NCI-H748 (cell line): ENCODE results near the gene IDH3B.
A peak's percentile ranks its signal among the peaks of the same experiment; 100 is the strongest.
"Not testable (repeated sequence)": the region's sequence is repeated elsewhere in the genome, so short reads cannot be mapped to it uniquely, and the experiment has no call there.

Experiments used
- DNase-seq: peaks from one replicate; lab custom pipeline; 2025; ENCODE audit not compliant: unreplicated experiment; lab: John Stamatoyannopoulos, UW

Gene IDH3B

DNA sequence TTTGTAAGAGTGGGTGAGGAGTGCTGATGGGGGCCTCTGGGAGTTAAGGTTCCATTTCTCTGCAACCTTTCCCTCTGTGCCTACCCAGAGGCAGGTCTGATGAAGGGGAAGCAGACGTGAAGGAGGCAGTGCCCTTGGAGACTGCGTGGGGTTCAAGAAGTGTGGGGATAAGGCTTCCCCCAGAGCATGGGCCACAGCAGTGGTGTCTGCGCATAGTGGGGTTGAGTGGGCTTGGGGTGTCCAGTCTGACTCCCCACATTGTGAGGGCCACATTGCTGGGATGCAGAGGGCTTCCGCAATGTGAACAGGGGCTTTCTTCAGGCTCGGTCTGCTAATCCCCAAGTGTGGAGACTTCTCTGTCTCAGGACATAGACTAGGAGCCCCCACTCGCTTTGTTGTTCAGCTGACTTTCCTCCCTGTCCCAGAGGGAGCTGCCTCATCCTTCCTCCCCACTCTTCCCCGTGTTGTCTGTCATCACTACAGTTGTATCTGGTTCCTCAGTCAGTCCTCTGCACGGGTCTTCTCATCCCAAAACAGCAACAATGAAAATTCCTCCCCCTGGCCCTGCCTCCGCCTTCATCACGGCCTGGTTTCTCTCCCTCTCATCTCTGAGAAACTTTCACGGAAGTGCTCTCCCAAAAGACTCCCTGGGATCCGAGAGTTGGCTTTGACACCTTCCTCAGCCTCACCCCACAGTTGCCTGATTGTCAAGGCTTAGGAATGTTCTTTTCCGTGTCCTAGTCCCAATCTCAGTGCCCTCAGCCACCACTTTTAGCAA, 31.4 kb upstream of the IDH3B start:
- DNase-seq = no peak

DNA sequence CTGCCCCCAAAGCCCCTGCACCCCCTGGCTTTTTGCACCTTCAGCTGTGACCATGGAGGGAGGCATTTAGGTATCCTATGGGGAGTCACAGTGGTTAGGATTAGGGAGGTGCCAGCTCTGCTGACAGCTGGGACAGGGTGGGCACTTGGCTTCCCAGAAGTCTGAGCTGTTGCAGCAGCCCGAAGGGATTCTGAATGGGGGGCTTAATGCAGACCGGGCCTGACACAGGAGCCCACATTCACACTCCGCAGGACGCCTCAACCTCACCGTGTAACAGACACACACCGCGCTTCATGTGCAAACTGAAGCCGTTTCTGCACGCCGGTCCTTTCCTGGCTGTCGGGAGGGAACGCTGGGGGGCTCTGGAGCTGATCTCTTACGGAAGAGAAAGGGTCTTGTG, 30.5 kb upstream of the IDH3B start:
- no peak for DNase-seq

DNA sequence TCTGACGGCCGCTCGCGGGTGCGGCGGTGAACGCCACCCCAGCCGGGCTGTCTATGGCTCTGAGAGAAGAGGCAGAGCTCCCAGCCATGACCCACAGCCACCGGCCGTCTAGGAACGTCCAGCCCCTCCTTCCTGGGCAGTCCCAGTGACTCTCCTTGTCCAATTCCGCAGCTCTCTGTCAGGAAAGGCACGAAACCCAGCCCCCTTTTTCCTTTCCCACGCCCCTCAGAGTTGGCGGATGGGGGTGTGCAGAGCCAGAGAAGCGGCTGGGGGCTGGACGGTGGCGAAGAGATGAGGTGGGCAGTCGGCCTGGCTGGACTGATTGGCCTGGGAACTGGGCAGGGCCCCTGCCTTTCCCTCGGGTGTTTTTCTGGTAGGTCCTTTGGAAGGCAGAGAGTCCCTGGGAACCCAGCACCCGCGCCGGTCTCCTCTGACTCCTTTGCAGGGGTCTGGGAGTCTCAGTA, 30.0 kb upstream of the IDH3B start:
- peak; percentile 51 for DNase-seq

DNA sequence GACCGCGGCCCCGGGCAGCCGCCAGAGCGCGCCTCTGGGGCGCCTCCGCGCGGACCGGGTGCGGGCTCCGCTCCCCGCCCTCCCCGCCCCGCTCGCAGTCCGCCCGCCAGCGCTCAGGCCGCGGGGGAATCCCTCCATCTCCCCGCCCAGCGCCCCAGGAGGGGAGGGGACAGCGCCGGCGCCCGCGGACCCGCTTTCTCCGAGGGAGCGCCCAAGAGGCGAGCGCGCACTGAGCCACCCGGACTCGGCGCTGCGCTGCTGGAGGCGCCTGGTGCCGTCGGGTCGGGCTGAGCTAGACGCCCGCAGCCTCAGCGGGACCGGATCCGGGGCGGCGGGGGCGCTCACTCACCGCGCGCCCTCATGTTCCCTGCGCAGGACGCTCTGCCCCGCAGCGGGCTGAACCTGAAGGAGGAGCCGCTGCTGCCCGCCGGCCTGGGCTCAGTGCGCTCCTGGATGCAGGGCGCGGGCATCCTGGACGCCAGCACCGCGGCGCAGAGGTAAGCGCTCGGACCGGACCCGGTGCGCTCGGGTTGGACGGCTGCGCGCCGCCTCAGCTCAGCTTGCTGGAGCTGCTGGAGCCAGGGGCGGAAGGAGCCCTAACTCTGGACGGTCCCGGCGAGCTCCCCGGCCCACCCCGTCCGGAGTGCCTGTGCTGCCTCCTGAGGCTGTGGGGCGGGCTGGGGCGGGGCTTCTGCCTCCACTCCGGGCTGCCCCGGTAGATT, 29.4 kb upstream of the IDH3B start:
- DNase-seq = peak; percentile 73

DNA sequence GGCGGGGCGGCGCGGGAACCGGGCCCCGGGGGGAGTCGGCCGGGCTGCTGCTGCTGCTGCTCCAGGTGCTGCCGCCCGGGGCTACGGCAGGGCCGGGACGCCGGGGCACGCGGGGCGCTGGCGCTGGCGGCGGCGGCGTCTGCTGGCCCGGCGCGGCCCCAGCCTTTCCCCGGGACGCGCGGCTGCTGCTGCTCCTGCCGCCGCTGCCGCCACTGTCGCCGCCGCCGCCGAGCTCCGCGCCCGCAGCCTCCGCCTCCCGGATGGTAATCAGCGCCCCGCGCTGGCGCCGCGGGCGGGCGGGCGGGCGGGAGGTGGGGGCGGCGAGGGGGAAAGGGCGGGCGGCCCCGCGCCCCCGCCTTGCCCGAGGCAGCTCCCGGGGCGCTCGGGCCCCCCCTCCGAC, 28.9 kb upstream of the IDH3B start:
- peak; percentile 64 for DNase-seq

DNA sequence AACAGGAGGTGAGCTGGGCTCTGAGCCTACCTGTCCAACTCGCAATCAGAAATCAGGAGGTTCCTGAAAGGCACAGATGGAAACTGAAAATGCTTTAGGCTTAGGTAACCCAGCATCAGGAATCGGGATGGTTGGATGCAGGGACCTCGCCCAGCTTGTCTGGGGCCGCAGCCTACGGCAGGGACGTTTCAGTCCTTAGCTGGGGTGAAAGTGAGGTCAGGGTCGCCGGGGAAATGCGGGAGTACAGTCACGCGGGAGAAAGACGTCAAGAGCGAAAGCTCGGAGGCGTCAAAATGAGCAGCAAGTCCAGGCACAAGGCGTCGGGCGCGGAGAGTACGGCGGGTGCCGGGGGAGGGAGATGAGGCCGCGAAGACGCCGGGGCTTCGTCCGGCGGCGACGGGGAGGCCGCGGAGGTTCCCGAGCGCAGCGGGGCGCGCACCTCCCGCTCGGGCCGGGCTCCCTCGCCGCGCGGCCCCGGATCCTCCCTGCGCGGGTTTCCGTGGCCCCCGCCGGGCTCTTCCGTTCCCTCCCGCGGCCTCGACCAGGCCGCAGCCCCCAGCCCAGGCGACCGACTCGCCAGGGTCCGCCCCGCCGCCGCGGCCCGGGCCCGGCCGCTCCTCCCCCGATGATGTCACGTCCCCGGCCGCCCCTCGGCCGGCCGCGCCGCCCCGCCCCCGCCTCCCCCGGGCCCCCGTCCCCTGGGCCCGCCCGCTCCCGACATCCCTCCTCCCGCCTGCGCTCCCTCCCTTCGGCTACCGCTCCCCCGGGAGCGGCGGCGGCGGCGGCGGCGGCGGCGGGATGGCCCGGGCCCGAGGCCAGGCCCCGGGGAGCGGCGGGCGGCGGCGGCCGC, 28.2 kb upstream of the IDH3B start, which contains the start of gene EBF4:
TSS of gene EBF4 (plus strand) at position 745 of the 850 bp plus-strand sequence. CDS start 866 bp downstream, outside the sequence.
- DNase-seq = peak; percentile 72

DNA sequence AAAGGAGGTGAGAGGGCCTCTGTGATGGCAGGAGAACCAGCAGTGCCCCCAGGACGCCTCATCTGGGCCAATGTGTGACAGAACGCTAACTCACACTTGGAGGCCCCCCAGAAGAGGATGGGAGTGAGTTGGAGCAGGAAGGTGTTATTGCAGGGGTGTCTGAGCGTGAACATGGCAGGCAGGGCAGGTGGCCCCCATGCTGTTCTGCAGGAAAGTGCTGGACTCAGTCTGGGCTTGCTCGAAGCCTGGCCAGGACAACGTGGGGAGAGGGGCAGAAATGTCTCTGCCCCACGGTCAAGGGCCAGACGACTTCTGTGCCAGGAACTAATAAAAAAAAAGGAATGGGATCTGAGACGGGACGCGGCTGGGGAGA, 27.6 kb upstream of the IDH3B start:
- DNase-seq = no peak

DNA sequence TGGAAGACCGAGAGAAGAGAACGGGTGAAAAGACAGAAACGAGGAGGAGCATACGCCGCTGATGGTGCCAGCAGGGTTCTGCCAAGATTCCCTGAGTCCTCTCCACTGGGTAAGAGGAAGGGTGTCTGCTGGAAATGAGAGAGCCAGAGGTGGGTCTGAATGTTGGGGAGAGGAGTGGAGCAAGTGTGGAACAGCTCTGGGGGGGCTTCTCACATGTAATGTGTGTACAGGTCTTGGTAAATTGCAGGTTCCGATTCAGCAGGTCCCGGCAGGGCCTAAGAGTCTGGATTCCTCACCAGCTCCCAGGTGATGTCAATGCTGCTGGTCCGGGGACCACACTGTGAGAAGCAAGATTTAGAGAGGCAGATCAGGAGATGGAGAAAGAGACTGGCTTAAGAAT, 27.1 kb upstream of the IDH3B start:
- no peak for DNase-seq

DNA sequence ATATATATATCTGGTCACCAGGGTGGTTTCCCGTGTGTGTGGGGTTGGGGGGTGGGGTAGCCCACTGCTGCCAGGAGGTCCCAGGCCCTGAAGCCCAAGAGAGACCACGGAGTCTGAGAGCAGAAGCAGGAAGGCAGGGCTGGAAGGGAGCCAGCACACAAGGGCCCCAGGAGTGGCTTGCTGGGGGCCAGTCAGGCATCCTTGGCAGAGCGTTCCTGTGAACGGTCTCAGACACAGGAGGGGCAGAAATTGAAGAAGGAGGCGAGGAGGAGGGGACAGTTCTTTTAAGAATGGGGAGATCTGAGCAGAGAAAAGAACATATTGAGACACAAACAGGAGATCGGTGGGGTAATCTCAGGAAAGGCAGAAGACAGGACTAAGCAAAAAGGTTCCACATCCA, 26.7 kb upstream of the IDH3B start:
- DNase-seq = no peak

DNA sequence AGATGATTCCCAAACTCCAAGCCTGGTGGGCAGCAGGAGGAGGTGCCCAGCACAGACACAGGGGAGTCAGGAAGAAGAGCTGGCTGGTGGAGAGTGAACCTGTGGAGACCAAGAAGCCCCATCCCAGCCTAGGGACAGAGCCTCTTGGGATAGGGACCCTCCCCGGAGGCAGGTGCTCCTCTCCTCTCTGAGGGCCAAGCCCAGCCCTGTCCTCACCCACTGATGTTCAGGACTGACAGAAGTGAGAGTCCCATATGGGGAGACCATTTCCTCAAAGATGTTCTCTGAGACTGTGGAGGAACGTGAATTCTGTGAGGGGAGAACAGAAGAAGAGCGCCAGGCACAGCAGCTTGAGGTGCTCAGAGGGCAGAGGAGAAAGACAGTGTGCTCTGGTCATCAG, 26.2 kb upstream of the IDH3B start:
- DNase-seq = no peak

DNA sequence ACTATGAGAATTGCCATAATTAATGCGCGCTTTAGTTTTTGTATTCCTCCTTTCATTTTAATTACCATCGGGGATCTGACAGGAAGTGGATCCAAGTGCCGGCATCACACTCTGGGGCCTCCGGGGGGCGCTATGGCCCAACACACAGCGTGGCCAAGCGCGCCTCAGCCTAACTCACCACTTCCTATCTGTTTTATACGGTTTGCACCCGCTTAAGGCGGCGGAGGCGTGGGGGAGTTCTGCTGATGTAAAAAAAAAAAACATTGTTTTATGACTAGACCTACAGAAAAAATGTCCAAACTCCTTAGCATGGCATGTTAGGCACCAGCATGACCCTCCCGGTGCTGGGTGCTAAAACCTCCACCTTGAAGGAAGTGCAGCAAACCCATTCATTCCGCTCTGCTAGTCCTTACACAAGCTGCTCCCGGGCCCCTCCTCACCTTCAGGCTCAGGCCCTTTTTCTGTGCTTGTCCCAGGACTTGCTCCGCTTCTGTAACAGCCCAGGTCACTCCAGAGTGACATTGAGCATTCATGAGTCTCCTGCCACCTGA, 24.1 kb upstream of the IDH3B start:
- DNase-seq = peak; percentile 78

DNA sequence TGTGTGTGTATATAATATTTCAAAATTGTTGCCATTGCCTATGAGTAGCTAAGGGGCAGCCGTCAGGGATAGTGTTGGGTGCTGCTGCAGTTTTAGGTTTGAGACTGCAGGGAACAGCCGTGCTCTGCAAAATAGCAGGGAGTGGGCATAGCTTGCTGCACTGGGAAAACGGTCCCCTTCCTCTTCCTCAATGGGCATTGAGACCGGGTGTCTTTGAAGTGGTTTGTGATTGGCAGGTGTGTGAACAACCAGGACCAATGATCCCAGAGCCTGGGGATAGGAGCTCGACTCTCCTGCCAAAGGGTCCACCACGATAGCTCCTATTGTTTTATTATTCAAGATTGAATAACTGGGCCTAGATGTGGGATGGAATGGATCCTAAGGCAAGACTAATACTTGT, 23.5 kb upstream of the IDH3B start:
- no peak for DNase-seq

DNA sequence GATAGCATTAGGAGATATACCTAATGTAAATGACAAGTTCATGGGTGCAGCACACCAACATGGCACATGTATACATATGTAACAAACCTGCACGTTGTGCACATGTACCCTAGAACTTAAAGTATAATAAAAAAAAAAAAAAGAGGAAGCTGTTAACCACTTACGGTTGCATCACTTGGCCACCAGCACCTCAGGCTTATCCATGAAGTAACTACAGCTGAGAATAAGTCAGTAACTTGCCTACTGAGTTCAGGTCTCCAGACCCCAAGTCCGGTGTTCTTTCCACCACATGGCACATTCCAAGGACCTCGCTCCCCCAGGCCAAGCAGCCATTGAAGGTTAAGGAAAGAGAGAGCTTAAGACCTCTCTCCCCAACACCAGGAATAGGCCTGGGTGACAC, 20.8 kb upstream of the IDH3B start:
- not testable (repeated sequence) for DNase-seq

DNA sequence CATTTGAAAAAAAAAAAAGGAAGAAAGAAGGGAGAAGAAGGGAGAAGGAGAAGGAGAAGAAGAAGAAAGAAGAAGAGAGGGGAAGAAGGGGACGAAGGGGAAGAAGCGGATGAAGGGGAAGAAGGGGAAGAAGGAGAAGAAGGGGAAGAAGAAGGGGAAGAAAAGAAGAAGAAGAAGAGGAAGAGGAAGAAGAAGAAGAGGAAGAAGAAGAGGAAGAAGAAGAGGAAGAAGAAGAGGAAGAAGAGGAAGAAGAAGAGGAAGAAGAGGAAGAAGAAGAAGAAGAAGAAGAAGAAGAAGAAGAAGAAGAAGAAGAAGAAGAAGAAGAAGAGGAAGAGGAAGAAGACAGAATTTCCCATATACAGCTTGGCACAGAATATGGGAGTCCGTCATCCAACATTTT, 18.0 kb upstream of the IDH3B start:
- DNase-seq = not testable (repeated sequence)

DNA sequence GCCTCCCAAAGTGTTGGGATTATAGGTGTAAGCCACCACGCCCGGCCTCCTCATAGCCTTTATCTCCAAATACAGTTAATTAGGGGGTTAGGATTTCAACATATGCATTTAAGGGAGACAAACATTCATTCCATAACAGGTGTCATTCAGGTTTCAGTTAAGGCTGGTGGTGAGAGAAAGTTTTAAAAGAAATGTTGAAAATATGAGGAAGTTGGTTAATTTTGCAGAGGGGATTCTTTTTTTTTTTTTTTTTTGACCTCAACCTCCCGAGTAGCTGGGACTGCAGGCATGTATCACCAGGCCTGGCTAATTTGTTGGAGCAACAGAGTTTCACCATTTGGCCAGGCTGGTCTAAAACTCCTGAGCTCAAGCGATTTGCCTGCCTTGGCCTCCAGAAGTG, 16.0 kb upstream of the IDH3B start:
- DNase-seq = no peak

DNA sequence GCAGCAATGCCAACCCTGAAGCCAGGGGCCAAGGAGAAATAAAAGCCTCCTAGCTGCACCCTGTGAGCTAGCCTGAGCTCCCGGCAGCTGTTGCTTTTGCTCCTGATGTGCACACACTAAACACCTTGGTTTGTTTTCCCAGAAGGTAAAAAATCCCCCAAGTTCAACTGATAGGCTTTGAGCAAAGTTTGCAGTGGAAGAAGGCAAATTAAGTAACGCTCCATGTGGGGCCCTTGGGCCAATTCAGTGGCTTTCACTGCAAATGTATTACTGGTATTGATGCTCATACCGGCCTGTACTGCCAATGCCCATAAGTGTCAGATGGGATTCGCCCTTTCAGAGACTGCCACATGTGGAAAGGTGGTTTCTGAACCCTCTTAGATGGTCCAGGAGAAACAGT, 9.4 kb upstream of the IDH3B start:
- DNase-seq = no peak

DNA sequence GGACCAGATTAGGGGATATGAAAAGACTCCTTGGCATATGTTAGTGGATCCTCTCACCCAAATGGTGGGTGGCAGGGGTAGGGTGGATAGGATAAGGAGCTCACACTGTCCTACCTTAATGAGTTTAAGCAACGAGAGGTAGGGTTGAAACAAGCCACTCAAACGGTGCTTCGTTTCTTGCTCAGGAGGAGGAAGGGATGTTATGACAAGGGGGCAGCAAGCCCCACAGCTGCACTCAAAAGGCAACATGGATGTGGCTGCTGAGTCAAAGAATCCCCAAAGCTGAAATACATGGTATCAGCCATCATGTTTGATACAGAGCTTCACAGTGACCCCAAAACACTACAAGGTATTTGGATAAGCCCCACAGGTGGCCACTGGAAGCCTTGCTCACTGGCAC, 8.4 kb upstream of the IDH3B start:
- no peak for DNase-seq

DNA sequence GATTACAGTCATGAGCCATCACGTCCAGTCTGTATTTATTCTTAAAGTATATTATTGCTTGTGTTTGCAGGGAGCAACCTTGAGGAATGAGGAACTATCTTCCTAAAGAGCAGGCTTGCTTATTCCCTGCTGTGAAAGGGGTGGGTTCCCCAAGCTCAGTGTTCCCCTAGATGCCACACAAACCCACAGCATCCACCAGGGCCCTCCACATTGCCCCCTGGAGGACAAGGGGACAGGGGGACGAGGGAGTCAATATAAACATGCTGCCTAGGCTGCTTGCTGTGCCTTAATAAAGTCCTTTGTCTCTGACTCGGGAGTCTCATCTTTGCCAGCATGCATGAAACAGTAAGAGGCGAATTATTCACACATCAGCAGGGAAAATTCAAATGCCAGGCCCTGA, 8.0 kb upstream of the IDH3B start:
- peak; percentile 28 for DNase-seq

DNA sequence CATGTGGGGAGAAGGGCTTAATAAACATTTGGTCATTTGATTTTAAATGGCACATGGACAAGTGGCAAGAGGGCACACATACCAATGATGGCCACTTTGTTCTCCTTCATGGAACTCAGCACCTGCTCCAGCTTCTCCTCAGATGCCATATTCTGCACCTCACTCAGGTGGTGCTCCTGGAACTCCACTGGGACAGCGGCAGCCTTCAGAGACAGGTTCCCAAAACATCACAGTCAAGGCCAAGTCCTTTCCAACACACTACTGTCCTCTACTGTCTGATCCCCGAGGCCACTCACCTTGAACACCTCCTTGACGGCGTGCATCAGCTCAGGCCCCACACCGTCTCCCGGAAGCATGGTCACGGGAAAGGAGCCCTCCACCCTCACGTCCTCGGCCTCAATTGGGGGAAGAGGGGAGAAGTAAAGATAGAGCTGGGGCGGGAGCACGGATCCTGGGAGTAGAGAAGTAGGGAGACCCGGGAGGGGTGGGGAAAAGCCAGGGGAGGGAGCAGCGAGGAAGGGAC, 591 bp downstream of the IDH3B start:
- DNase-seq = no peak

DNA sequence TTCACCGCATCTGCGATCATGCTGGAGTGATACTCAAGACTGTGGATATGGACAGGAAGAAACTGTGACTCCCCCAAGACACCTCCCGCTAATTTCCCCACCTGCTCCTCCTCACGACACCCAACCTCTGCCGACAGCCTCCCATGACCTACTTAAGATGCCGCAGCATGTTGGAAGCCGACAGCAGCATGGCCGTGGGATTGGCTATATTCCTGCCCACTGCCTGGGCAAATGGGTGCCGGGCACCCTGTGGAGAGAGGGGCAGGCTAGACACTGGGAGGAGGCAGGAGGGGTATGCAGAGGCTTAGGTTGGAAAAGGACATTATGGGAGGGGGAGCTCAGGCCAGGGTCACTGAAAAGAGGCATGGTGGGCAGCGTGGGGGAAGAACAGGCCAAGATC, 4.5 kb downstream of the IDH3B start:
- no peak for DNase-seq
